T-helper 1 cell treated with Interleukin-12 subunit alpha and Interleukin-12 subunit beta and Interleukin-4 antibody, amounts not matched to agents 30 μg/mL and 1 μg/mL, for 36 hours (primary cell): ENCODE results near the gene GALNT2.

ENCODE experiments used
- H3K27ac Mint-ChIP-seq: one replicate; pipeline ENCODE4 v1.8.0; 2021; ENCODE audit warnings: mild to moderate bottlenecking, mixed read lengths
- H3K27me3 Mint-ChIP-seq: one replicate; pipeline ENCODE4 v1.8.0; 2021; ENCODE audit warnings: low read depth, mixed read lengths
- H3K36me3 Mint-ChIP-seq: one replicate; pipeline ENCODE4 v1.8.0; 2021; ENCODE audit warnings: low read depth, mixed read lengths
- H3K4me1 Mint-ChIP-seq: one replicate; pipeline ENCODE4 v1.8.0; 2021; ENCODE audit warnings: low read depth, mixed read lengths
- H3K4me3 Mint-ChIP-seq: one replicate; pipeline ENCODE4 v1.8.0; 2021; ENCODE audit warnings: mild to moderate bottlenecking, moderate library complexity, mixed read lengths
- H3K9me3 Mint-ChIP-seq: one replicate; pipeline ENCODE4 v1.8.0; 2021; ENCODE audit warnings: mixed read lengths

The GALNT2 gene

DNA sequence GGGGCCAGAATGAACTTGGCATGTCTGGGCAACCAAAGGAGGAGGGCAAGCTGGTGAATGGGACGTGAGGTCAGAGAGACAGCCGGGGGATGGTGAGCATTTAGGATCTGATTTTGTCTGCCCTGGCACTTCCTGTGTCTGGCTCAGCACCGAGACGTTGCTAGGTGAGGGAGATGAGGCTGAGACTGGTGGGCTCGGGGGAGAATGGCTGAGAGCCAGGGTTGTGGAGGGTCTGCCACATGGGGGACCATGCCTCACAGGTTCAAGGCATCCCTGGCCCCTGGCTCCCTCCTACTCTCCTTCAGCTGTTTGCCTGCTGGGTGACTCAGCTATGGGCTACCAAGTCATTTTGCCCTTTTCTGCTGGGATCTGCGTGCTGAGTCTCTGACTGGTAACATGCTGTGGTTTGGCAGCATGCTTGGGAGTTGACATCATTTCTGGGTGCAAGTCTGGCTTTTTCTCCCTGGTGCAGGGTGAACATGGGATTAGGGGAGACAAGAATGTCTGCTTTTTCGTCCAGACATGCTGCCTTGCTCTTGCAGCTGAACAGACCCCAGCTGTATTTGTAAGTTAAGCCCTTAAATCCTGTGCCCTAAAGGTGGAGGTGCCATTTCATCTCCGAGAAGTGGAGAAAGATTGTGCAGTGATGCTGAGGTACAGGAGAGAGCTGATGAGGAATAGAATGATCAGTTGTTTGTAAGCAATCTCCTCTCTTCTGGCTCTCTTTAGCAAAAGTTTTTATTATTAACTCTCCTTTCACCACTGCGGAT lies 17.6 kb downstream of the GALNT2 start:
- Mint-ChIP-seq H3K27me3 (no peaks in the 10 kb centered on the region), H3K27ac (peak overlapping the region; percentile 78), H3K9me3 (peaks cover 9% of the 10 kb centered on the region), H3K4me3 (peak overlapping the region; percentile 61), H3K36me3 (peaks cover 10% of the 10 kb centered on the region), H3K4me1 (peaks cover 36% of the 10 kb centered on the region)

DNA sequence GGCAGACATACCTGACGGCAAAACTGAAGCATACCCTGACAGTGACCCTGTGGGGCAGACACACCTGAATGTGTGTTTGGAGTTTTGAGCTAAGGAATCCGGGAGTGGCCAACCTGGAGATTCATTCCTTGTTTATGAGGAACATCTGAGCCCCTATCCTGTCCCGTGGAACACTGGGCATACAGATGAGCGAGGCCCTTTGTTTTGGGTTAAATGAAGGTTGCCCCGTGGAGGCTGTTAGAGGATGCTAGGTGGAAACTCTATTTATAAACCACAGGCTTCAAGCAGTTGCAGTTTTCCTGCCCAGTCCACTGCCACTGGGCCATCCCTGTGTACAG lies 18.1 kb downstream of the GALNT2 start:
- H3K9me3 Mint-ChIP-seq = peaks cover 9% of the 10 kb centered on the region
- no peak overlapping the region for H3K27ac Mint-ChIP-seq
- no peaks in the 10 kb centered on the region for H3K27me3 Mint-ChIP-seq
- peaks cover 12% of the 10 kb centered on the region for H3K36me3 Mint-ChIP-seq
- no peak overlapping the region for H3K4me3 Mint-ChIP-seq
- H3K4me1 Mint-ChIP-seq = peaks cover 34% of the 10 kb centered on the region

DNA sequence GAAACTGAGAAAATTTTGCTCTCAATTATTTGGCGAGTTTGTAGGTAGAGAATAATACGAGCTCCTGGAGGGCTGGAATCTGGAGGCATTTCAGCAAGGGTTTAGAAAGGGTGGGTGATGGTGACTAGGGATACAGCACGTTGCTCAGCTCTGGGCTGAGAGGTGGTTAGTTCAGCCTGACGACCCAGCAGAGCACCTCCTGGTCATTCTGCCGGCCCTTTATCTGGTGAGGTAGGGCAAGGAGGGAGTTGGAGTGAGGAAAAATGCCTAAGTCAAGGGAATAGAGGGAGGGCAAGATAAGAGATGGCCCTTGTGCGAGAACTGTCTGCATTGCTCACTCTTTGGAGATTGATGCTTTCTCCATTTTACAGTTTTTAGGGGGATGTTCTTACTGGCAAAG lies 19.1 kb downstream of the GALNT2 start:
- Mint-ChIP-seq H3K9me3 (peaks cover 9% of the 10 kb centered on the region), H3K4me3 (no peak overlapping the region), H3K4me1 (peaks cover 34% of the 10 kb centered on the region), H3K36me3 (peaks cover 13% of the 10 kb centered on the region), H3K27me3 (no peaks in the 10 kb centered on the region), H3K27ac (no peak overlapping the region)

DNA sequence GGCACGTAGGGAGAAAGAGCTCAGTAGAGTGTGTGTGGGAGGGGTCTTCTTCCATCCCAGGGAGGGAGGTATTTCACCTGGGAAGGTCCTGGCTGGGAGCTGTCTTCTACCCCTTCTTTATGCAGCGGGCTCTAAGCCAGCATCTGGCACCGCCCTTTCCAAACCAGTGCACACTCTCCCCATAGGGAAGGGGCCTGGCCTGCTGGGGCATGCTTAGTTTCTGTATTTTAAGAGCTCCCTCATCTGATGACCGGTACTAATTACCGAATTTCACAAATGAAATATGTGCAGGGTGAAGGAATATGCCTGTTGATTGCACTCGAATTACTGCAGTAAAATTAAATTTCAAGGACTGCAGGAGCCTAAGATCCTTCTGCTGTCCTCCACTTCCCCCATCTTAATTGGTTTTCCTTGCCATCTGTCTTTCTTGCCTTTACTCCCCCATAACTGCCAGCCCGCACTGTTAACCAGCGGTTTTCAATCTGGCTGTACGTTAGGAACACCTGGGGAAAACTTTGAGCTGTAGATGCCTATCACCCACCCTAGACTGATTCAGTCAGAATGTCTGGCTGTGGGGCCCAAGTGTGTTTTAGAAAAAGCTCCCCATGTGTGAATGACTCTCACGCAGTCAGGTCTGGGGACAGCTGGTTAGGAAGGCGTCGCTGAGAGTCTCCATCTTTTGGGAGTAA lies 20.1 kb downstream of the GALNT2 start:
- Mint-ChIP-seq H3K9me3 (peaks cover 9% of the 10 kb centered on the region), H3K36me3 (peaks cover 18% of the 10 kb centered on the region), H3K27me3 (no peaks in the 10 kb centered on the region), H3K4me3 (no peak overlapping the region), H3K4me1 (peaks cover 29% of the 10 kb centered on the region), H3K27ac (peak overlapping the region; percentile 38)

DNA sequence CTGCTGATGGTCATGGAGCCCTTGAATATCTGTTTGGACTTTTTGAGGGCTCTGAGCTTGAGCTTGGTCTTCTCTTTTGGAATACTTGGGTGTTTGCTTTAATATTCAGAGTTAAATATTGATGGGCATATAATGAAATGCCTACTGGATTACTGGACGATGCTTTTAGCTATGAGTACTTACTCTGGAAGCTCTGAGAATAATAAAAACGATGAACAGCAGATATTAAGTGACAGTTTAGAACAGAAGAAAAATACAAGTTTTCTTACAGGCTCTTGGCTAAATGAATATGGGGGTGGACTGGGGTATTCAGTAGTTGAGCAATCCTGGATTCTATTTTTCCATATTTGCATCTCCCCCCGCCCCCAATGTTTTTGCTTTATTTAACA lies 20.7 kb downstream of the GALNT2 start:
- H3K4me1 Mint-ChIP-seq = peaks cover 26% of the 10 kb centered on the region
- H3K9me3 Mint-ChIP-seq = peaks cover 6% of the 10 kb centered on the region
- peaks cover 14% of the 10 kb centered on the region for H3K36me3 Mint-ChIP-seq
- H3K4me3 Mint-ChIP-seq = no peak overlapping the region
- H3K27ac Mint-ChIP-seq = no peak overlapping the region
- no peaks in the 10 kb centered on the region for H3K27me3 Mint-ChIP-seq

DNA sequence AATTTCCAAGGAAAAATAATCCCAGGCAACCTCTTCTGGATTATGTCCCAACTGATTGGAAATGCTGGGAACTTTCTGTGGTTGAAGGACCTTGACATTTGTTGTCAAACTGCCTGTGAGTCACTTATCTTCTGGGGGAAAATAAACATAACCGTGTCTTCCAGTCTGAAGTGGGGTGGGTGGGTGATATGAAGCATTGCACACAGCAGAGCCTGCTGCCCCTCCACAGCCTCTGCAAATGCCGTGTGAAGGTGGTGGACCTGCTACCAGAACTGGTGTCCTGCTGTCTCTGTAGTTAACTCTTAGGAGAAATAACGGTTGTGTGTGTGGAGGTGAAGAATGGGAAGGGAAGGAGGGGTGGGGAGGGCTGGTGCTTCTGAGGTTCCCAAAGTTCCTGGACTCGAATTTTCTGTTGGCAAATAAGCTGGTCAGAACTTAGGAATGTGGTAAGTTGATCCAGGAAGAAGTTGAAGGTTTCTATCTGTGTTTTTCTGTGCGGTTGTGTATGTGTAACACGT lies 23.2 kb downstream of the GALNT2 start:
- Mint-ChIP-seq H3K27me3 (no peaks in the 10 kb centered on the region), H3K27ac (no peak overlapping the region), H3K4me1 (peaks cover 8% of the 10 kb centered on the region), H3K9me3 (no peaks in the 10 kb centered on the region), H3K4me3 (no peak overlapping the region), H3K36me3 (peaks cover 10% of the 10 kb centered on the region)

DNA sequence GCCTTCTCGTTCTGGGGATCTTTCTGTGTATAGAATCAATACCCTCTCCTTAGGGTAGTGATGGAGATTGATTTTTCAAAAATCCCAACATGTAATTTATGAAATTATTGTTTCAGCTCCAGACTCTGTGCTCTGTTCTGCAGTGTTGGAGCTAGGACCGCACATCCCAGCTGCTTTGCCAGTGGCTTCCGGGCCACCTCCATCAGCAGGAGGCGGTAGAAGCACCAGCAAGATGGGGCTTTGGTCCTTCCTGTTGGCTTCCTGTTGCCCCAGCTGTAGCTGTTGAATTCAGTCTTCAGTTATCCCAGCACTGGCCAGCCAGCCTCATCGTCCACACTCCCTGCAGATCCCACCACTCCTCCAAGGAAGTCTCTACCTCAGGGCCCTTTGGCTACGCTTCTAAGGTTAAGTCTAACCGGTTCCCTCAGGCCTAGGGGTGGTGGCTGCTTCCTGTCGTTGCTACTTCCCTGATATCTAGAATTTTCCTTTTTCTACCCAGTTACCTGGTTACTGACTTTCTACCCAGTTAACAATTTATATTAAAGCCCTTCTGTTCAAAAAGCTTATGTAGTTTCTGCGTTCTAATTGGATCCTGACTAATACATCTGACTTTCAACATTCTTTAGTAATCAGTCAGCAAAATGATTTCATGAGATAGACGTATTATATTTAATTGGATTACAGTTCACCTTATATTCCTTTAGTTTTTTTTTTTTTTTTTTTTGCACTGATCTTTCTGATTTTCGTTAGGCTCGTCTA lies 24.6 kb downstream of the GALNT2 start:
- Mint-ChIP-seq H3K27ac (no peak overlapping the region), H3K27me3 (no peaks in the 10 kb centered on the region), H3K36me3 (peaks cover 10% of the 10 kb centered on the region), H3K9me3 (no peaks in the 10 kb centered on the region), H3K4me3 (no peak overlapping the region), H3K4me1 (peaks cover 6% of the 10 kb centered on the region)

DNA sequence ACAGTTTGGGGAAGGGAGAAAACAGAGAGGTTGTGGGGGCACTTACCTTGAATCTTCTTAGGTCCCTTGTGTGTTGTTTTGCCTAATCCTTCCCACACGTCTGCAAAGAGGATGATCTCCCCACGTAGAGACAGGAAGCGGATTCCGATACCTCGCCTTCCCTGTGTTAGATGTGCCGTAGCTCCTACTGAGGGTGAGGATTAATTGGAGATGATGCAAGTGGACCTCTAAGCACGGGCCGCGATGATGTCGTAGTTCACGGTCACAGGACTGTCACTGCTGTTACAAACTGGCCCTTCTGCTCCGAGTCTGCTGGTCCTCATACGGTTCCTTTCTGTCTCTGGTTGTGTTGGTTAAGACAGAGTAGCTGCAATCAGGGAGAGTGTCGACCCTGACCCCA lies 27.7 kb downstream of the GALNT2 start:
- Mint-ChIP-seq H3K36me3 (peaks cover 9% of the 10 kb centered on the region), H3K27ac (no peak overlapping the region), H3K27me3 (no peaks in the 10 kb centered on the region), H3K4me1 (peaks cover 6% of the 10 kb centered on the region), H3K9me3 (no peaks in the 10 kb centered on the region), H3K4me3 (no peak overlapping the region)

DNA sequence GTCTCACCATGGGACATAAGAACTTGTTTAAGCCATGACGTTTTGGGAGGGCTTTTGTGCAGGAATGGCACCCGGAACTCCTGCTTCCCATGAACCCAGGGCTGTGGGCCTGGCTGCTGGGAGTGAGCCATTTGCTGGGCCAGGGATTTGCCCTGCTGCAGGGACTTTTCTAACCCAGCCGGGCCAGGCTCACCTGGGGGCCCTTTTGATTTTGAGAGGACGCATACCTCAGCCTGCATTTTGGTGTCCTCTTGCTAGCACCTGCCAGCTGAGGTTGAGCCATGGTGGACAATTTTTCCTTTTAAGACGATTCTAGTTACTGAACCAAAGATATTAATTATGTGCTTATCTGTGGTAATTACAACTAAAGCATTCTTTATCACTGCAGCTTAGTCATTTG lies 28.9 kb downstream of the GALNT2 start:
- Mint-ChIP-seq H3K36me3 (peaks cover 7% of the 10 kb centered on the region), H3K9me3 (no peaks in the 10 kb centered on the region), H3K27me3 (no peaks in the 10 kb centered on the region), H3K4me1 (peaks cover 6% of the 10 kb centered on the region), H3K4me3 (no peak overlapping the region), H3K27ac (no peak overlapping the region)

DNA sequence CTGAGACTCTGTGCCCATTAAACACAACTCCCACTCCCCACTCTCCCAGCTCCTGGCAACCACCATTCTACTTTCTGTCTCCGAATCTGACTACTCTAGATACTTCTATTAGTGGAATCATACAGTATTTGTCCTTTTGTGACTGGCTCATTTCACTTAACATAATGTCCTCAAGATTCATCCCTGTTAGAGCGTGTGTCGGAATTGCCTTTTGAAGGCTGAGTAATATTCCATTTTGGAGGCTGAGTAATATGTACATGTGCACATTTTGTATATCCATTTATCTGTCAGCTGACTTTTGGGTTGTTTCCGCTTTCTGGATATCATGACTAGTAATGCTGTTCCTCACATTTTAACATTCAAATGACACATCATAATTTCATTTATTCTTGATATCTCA lies 30.3 kb downstream of the GALNT2 start:
- H3K27me3 Mint-ChIP-seq = no peaks in the 10 kb centered on the region
- H3K27ac Mint-ChIP-seq = no peak overlapping the region
- peaks cover 2% of the 10 kb centered on the region for H3K36me3 Mint-ChIP-seq
- H3K4me1 Mint-ChIP-seq = peaks cover 8% of the 10 kb centered on the region
- no peaks in the 10 kb centered on the region for H3K9me3 Mint-ChIP-seq
- H3K4me3 Mint-ChIP-seq = no peak overlapping the region

DNA sequence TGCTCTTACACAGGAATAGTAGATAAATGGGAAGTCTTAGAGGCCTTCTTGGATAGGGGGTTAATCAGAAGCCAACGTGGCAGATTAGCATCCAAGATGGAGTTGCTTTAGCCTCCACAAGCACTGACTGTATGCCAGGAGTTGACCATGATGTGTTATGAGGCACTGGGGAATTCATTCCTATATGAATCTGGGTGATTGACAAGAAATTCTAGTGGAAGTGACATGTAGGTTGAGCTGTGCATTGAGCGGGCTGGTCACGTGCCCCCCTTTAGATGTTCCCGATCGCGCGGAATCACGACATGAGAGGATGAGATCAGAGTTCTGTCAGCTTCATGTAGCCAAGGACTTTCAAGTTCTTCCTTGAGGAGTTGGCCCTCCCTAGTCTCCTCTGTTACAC lies 31.7 kb downstream of the GALNT2 start:
- Mint-ChIP-seq H3K27ac (no peak overlapping the region), H3K9me3 (no peaks in the 10 kb centered on the region), H3K4me1 (peaks cover 19% of the 10 kb centered on the region), H3K27me3 (no peaks in the 10 kb centered on the region), H3K36me3 (peaks cover 2% of the 10 kb centered on the region), H3K4me3 (no peak overlapping the region)

DNA sequence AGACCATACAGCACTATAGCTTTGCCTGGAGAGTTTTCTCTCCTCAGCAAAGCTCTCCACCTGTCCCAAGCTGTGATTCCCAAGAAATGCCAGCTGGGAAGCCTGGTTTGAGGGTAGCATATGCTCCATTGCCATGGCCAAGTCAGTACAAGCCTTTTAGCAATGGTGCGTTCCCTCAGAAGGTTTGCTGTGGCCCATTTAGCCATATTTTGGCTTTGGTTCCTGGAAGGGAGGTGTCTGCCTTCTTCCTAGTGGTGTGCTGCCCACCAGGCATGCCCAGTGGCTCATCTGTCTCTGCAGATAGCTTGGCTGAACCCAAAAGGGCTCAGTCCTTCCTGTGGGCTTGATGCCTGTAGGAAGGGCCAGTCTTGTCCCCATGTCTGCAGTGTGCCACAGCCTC lies 32.4 kb downstream of the GALNT2 start:
- Mint-ChIP-seq H3K36me3 (peaks cover 2% of the 10 kb centered on the region), H3K4me1 (peaks cover 26% of the 10 kb centered on the region), H3K27me3 (no peaks in the 10 kb centered on the region)

DNA sequence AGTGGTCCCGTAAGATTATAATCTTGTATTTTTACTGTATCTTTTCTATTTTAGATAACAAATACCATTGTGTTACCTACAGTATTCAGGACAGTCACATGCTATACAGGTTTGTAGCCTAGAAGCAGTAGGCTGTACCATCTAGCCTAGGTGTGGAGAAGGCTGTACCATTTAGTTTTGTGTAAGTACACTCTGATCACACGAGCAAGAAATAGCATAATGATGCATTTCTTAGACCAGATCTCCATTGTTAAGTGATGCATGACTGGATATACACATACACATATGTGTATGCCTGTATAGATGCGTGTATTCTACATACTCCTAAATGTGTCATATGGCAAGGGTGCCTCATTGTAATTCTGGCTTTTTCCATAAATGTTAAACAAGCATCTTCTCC lies 33.9 kb downstream of the GALNT2 start:
- no peak overlapping the region for H3K27ac Mint-ChIP-seq
- H3K4me3 Mint-ChIP-seq = no peak overlapping the region
- no peaks in the 10 kb centered on the region for H3K9me3 Mint-ChIP-seq
- peaks cover 2% of the 10 kb centered on the region for H3K36me3 Mint-ChIP-seq
- no peaks in the 10 kb centered on the region for H3K27me3 Mint-ChIP-seq
- peaks cover 39% of the 10 kb centered on the region for H3K4me1 Mint-ChIP-seq

More for the DNA sequence above, 32.4 kb downstream of the GALNT2 start:
- Mint-ChIP-seq H3K4me3 (no peak overlapping the region), H3K27ac (no peak overlapping the region), H3K9me3 (no peaks in the 10 kb centered on the region)

DNA sequence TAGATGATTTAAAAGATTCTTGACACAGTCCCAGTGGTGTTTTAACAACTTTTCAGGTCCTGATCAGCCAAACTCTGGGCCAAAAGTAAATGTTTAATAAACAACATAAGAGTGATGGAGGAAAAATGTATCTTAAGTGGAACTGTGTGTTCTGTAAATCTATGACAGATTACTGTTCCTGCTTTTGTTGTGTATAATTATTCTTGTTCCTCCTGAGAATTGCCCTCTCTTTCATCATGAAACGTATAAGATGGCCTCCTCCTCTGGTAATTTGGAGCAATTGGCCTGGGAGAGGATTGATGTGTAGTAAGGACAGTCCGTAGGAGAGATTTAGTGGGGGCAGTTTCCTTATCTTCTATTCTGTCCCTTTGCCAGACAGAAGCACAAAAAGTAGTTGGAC lies 34.5 kb downstream of the GALNT2 start:
- peaks cover 46% of the 10 kb centered on the region for H3K4me1 Mint-ChIP-seq
- no peaks in the 10 kb centered on the region for H3K9me3 Mint-ChIP-seq
- H3K27me3 Mint-ChIP-seq = no peaks in the 10 kb centered on the region
- H3K36me3 Mint-ChIP-seq = peaks cover 2% of the 10 kb centered on the region
- no peak overlapping the region for H3K4me3 Mint-ChIP-seq
- no peak overlapping the region for H3K27ac Mint-ChIP-seq

DNA sequence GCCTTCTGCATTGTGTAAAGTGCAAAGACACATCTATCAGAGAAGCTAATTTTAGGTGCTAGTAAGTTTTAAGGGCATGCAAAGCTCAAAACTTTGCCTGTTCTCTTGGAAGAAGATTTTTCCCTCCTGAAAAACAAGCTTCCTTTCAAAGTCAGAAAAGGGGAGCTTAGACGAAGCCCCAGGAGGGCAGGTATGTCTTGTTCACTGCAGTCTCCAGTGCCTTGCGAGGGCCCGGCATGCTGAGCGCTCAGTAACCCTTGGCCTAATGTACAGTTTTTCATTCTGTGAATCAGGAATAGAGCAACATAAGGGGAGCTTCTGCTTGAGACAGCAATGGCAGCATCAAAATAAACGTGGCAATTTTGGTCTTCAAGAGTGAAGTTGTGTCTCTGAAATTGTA lies 35.0 kb downstream of the GALNT2 start:
- Mint-ChIP-seq H3K27me3 (no peaks in the 10 kb centered on the region), H3K27ac (no peak overlapping the region), H3K4me1 (peaks cover 50% of the 10 kb centered on the region), H3K4me3 (no peak overlapping the region), H3K9me3 (no peaks in the 10 kb centered on the region), H3K36me3 (peaks cover 2% of the 10 kb centered on the region)
